ENCODE measurements around the gene AFTPH.

AFTPH gene, protein sequence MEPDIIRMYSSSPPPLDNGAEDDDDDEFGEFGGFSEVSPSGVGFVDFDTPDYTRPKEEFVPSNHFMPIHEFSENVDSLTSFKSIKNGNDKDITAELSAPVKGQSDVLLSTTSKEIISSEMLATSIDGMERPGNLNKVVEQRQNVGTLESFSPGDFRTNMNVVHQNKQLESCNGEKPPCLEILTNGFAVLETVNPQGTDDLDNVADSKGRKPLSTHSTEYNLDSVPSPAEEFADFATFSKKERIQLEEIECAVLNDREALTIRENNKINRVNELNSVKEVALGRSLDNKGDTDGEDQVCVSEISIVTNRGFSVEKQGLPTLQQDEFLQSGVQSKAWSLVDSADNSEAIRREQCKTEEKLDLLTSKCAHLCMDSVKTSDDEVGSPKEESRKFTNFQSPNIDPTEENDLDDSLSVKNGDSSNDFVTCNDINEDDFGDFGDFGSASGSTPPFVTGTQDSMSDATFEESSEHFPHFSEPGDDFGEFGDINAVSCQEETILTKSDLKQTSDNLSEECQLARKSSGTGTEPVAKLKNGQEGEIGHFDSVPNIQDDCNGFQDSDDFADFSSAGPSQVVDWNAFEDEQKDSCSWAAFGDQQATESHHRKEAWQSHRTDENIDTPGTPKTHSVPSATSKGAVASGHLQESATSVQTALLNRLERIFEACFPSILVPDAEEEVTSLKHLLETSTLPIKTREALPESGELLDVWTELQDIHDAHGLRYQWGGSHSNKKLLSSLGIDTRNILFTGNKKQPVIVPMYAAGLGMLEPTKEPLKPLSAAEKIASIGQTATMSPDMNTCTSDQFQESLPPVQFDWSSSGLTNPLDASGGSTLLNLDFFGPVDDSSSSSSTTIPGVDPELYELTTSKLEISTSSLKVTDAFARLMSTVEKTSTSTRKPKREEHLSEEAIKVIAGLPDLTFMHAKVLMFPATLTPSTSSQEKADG

DNA sequence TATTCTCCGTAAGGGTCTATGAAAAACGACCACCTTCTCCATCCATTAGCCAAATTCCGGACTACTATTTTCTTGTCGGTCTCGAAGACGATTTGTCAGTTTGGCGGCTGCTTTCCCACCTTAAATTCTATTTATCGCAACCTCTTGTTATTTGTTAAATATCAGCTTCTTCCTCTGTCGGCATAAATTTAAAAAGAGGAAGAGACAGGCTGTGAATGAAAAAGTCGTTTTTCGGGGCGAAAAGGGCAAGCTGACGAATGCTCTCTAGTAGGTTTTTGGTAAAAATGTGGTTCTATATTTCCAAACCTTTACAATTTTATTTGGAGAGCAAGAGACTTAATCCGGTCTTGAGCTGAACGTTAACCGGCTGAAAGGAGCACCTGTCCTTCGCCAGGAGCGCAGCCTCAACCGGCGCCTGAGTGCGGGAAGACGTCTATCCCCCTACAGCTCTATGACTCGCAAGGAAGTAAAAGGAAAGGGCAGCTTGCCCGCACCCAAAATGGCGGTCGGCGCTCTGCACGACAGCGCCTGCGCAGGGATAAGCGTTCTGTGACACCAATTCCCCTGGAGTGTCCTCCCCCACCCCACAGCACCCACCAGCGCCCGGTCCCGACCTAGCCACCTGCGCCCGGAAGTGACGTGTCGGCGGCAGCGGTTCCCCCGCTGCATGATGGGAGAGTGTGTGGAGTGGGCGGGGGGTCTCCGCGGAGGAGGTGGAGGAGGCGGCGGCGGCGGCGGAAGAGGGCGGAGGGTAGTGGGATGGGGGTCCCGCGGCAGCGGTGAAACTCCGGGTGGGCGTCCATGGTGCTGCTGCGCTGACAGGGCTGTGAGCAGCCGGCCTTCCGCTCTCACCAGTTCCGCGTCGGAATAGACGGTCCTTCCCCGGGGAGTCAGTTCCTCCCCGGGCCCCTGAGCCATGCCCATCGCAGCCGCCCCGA lies at the start of gene AFTPH:
Gene AFTPH (plus strand): TSS at position 663 of the 938 bp plus-strand sequence. CDS start 27,147 bp downstream, outside the sequence.
- DNase-seq (ENCODE audit: low read depth): peak; percentile 98

DNA sequence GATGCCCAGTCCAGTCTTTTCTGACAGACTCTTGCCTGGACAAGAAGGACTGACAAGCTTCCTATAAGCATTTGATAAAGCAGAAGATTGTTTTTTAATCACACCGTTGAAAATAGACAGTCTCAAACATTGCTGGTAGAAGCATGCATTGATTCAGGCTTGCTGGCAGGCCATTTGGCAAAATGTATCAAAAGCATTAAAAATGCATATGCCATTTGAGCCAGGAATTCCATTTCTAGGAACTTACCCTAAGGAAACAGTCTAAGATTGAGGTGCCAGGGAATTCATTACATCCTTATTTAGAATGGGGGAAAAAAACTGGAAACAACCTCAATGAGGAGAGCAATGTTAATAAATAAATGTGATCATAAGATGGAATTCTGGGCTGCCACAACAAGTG lies 49.5 kb upstream of the AFTPH start:
- no peak for DNase-seq (ENCODE audit: low read depth)

DNA sequence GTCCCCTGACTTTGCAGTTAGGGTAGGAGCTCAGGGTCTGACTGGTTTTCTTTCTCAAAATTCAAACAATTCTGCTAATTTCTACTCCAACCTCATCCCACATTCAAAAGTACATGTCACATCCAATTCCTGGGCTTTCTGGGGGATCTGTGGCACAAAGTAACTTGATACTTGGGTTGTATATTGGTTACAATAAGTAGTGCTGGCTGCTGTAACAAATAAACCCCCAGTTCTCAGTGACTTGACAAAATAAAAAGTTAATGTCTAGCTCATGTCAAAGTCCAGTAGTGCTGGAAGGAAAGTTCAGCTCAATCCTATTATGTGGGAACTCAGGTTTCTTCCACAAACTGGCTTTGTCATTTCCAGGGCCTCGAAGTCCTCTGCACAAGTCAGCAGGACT lies 47.1 kb upstream of the AFTPH start:
- DNase-seq (ENCODE audit: low read depth): no peak

DNA sequence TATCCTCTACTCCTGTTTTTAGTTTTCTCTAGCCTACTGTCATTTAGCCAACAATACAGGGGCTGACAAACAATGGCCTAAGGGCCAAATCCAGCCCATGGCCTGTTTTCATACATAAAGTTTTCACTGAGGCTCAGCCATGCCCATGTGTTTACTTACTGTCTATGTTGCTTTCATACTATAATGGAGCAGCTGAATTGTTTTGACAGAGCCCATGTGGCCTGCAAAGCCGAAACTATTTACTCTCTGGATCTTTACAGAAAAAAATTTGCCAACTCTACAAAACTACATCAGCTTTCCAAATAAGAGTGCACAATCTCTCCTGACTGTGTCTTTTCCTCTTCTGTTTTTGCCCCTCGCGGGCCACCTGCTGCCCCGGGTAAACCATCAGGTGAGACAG lies 46.1 kb upstream of the AFTPH start:
- DNase-seq (ENCODE audit: low read depth): no peak

DNA sequence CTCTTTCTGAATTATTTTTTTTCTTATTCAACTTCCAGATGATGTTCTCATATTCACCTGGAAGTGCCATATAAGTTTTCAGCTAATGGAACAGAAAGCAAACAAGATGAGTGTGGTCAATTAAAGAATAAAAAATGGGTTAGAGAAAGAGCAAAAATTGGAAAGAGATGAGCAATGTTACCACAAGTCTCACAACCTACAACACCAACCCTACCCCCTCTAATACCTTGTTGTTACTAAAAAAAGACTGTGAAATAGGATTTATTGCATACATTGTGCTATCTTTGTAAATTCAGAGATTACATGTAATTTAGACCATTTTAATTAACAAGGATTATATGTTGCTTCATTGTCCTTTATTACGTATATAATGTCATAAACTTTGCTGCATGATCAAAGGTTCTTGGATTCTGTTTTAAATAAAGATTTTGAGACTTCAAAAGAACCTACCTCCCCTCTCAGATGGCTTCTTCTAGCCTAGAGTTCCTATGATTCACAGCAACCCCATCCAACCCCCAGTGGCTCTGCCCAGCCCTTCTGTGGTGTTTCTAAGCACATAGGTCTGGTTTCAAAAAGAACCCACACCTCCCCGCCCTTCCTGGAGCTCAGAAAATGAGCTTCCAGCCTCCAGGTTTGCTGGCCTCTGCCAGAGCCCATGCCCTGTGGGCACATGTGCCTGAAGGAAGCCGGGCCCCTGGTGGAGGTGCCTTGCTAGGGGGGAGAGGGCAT lies 45.5 kb upstream of the AFTPH start:
- DNase-seq (ENCODE audit: low read depth): peak; percentile 12

DNA sequence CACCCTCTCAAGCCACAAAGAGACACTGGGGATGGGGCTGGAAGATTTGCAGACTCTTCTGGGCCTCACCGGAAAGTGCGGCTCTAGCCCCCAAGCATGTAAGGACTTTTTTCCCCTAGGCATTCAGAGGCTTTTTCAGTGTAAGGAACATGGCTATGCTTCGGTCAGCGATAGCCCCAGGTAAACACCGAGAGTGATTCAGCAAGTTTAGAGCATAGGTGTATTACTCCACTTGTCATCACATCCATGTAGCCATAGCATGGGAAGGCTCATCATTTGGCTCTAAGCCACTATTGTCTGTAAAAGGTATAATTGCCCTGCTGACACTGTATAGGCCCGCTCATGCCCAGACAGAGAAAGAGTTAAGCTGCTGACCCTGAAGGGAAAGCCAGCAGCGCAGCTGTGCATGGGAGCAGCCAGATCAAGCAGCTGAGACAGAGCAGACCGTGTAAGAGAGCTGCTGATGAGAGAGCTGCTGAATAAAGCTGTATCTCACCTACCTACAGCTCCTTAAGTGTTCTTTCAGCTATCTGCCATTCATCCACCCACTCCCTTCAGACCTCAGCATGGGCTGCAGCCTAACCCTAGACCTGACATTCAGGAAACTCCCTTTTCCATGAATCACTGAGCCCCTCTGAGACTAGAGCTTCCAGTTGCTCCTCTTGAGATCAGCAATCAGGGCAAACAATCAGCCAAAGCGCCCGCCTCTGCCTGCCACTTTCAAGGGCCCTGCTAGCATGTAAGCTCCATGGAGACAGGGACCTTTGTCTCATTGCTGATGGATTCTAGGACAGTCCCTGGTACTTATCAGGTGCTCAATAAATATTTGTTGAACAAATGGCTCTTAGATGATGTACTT lies 44.6 kb upstream of the AFTPH start:
- DNase-seq (ENCODE audit: low read depth): no peak

DNA sequence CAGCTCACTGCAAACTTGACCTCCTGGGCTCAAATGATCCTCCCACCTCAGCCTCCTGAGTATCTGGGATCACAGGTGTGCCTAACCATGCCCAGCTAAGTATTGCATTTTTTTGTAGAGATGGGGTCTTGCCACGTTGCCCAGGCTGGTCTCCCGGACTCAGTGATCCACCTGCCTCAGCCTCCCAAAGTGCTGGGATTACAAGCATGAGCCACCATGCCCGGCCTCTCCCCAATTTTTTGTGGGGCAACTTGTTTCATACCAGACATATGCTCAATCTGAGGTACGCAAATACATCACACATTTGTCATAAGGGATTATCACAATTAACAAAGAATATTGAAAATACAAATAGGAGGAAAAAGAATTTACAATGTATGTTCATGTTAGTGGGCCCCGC lies 42.5 kb upstream of the AFTPH start:
- no peak for DNase-seq (ENCODE audit: low read depth)

DNA sequence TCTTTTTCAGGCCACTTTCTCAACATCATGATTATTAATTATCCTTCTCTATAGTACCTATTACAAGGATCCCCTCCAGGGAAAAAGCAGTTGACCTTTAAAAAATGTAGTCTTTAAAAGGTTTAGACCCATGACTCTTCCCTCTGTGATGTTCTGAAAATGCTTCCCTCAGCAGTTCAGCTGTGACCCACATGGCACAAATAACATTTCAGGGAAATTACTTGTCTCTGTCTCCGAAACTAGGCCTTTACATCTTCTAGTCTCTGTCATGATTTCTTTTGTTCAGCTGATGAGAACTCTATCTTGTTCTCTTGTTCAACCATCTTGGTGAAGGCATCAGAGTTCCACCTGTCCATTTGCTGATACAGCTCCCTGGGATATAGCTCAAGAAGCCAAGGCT lies 41.9 kb upstream of the AFTPH start:
- no peak for DNase-seq (ENCODE audit: low read depth)

DNA sequence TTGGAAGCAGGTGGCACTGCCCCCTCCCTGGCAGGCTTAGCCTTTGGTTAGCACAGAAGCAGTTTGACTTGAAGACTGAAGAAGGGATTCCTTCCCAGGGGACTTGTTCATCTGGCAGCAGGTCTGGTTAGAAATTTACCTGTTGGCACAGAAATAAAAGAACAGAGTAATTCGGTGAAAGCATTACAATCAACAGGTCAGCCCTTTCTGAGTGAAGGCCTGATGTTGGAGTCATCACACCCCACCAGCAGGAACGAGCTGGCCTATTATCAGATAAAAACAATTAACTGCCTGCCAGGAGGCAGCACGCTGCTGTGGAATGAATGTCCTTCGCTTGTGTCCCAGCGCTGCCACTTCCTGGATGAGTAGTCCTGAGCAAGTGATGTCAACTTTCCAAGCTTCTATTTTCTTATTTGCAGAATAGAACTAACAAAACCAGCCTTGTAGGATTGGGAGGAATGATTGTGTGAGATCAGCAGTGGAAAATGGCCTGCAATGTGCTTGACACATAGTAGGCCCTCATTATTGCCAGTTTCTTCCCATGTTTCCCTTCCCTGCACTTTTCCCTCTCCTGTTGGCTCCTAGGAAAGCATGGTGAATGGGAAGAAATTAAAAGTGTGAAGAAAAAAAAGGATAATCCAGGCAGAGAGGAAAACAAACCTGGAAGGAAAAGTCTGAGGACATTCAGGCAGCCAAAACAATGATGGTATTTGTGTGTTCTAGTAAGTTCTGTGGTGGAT lies 41.2 kb upstream of the AFTPH start:
- no peak for DNase-seq (ENCODE audit: low read depth)

DNA sequence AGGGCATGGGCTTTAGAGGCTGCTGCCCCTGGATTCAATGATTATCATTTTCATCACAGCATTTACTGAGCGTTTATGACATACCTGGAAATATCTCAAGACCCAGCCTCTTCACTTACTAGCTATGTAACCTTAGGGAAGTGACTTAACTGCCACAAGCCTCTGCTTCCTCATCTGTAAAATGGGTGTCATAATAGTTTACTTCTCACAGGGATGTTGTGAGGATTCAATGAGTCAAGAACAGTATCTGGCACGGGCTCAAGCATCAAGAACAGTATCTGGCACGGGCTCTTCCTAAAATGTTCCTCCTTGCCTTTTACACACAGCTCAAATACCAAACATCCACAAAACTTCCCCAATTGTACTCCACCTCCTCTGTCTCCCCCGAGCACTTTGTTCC lies 38.8 kb upstream of the AFTPH start:
- no peak for DNase-seq (ENCODE audit: low read depth)

DNA sequence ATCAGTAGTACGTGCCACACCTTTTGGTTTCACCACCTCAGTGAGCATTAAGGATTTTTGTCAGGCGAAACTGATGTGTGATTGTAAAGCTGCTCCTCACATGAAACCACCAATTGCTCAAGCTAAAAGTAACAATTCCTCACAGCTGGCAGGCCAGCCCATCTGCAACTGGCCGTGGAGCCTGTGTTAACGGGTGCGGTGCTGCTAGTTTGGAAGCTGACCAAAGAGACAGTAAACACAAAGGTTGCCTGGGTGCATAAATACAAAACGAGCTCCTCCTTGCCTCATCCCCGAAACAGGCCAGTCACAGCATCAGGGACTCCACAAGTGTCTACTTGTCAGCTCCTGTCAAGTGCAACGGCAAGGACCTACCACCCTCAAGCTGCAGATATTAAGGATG lies 38.2 kb upstream of the AFTPH start:
- DNase-seq (ENCODE audit: low read depth): no peak

DNA sequence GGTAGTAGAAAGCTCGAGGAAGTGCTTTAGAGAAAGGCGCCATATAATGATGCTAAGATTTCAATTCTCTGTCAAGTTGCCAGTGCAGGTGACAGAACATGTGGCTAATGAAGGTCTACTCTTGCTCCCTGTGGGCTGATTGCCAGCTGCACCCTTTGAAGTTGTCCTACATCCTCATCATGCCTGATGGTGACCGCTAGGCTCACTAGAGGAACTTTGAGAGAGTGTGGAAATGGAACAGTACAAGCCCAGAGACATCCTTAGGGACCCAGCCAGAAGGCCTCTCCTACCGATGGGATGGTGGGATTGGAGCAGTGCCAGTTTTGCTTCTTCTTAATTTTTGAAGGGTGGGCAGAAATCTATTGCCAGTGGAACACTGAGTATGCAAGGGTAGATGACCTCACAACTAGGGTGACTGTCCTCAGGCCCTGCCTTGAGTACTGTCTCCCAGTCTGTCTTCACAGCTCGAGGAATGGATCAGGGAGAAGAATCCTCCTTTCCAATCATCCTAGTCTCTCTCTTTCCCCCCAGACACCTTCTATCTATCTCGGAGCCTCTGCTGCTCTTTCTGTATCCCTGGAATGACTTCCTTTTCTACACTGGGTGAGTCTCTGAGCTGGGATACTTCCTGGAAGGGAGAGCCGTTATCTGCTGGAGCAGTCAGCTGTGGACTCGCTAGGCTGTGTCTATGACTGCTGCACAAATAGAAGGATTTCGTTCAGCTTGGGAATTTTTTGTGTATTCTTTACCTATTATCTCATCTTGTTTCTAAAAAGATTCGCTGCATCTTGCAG lies 36.7 kb upstream of the AFTPH start:
- DNase-seq (ENCODE audit: low read depth): no peak

DNA sequence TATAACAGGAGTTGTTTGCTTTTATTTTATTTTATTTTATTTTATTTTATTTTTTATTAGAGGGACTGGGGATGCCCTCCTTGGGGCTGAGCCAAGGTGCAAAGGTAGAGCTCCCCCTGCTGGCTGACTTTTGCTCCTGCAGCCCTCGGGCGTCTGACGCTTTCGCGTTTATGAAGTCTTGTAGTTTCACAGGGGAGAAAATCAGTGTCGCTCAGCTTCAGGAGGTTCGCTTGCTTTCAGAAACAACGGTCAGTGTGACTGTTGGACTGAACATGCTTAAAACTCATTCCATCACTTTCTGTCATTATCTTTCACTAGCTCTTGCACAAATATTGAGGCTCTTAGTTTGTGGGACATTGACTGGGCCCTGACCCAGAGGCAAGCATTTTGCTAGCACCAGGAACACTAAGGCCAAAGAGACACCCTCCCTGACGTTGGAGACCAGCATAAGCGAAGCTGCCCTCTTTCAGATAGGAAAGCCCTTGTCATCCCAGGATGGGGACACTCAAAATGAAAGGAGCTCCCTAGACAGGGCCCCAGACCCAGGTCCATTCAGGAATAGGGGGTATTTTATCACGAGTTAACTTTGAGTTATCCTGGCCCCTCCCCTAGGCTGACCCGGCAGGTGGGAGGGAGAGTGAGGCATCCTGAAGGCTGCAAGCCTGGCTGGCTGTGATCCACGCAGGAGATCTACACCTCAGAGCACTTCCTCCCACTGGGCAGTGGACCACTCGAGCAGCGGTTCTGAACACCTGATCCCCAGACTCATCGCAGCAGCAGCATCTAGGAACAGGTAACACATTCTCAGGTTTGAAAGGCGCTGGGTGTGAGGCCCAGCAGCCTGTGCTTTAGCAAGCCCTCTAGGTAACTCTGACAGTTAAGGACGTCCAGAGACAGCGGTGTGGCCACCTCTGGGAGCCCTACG lies 35.8 kb upstream of the AFTPH start:
- peak; percentile 67 for DNase-seq (ENCODE audit: low read depth)

DNA sequence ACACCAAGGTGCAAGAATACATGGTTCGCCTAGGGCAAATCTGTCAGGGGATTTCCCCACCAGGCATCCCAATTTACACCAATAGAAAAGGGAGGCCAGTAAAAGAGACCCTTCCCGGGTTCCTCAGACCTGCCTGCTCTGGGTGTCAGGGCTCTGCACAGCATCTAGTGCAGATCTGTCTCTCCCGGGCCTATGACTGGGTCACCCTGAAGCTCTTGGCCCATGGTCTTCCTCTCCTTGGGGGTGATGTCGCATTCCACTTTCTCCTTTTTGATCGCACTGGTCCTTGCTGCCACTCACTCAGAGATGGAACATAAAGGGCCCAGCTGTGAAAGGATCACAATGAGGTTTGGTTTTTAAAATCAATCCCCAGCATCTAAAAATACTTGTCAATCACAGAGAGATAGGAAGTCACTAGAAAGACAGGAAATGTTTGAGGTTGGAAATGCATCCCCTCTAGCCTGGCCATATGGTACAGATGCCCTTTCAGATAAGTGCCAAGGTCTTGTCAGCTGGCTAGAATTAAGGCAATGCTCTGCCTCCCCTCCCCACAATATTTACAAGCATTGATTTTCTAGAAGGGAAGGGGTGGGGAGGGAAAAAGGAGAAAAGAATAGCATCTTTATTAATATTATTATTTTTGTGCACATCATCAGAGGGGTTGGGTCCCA lies 34.9 kb upstream of the AFTPH start:
- no peak for DNase-seq (ENCODE audit: low read depth)

DNA sequence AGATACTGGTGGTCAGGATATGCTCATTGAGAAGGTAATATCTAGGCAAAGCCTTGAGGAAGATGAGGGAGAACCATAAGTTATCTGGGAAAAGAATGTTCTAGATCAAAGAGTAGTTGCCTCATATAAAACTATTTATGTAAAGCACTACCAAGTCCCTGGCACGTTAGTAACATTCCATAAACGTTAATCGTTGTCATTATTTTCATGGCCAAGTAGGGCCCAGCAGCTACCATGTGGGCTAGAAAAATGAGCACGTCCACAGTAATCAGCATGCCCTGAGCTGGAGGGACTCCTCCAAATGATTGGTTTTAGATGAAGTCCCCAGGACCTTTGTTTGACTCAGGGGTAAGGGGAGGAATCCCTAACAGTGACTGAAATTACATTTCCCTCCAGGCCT lies 32.7 kb upstream of the AFTPH start:
- DNase-seq (ENCODE audit: low read depth): no peak

DNA sequence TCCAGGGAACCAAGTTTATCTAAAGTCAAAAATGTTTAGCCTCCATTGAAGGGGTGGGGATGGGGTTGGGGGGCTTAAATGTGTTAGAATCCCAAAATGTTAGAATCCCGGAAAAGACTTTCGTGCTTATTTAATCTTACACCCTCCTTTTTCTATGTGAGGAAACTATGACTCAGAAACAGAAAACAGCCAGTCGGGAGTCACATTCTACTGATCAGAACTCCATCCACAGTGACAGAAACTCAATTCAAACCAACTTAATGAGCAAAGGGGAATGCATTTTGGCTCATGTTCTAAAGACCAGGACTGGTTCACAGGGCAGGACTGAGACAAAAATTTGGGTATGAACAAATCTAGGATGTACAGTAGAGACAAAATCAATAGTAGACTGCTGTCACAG lies 31.9 kb upstream of the AFTPH start:
- no peak for DNase-seq (ENCODE audit: low read depth)

DNA sequence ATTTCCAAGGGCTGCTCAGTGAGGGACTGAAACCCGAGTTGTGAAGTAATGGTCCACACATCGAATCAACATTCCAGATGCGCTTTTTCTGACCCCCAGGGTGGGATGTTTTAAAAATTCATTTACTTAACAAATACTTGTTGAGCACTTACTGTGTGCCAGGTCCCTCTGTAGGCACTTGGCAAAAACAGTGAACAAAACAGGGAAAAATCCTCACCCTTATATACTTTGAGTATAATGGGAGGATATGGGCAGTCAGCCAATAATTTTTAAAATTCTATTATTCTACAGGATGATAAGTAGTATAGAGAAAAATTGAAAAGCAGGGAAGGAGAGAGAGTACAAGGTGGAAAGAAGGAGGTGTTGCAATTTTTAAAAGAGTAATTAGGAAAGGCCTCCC lies 31.3 kb upstream of the AFTPH start:
- no peak for DNase-seq (ENCODE audit: low read depth)
